RWPE2 (cell line): ENCODE results near the gene CA5A.
A peak's percentile ranks its signal among the peaks of the same experiment; 100 is the strongest.

Experiments
- ATAC-seq: fragments of 200-7000 bp; cut with Tn5 transposase; 3 replicates; pipeline ENCODE4 v1.9.1; 2021; ENCODE audit warnings: low read depth
- DNase-seq: peaks from one replicate; pipeline ENCODE4 v3.0.0-alpha.2; 2020; ENCODE audit warnings: low spot score
- H3K27ac ChIP-seq: fragments of 450-650 bp; 2 replicates; pipeline ENCODE4 v1.5.1; 2017; ENCODE audit warnings: mild to moderate bottlenecking; ENCODE audit not compliant: poor library complexity, severe bottlenecking
- H3K27me3 ChIP-seq: fragments of 250-450 bp; sonication (Bioruptor Pico); 2 replicates; pipeline ENCODE4 v1.5.1; 2021; ENCODE audit warnings: mild to moderate bottlenecking, moderate library complexity; ENCODE audit not compliant: insufficient read depth, poor library complexity, severe bottlenecking
- H3K36me3 ChIP-seq: fragments of 250-450 bp; sonication (Bioruptor Pico); 2 replicates; pipeline ENCODE4 v1.5.1; 2020; ENCODE audit warnings: low read depth, mild to moderate bottlenecking, moderate library complexity
- H3K4me1 ChIP-seq: fragments of 250-450 bp; sonication (Bioruptor Pico); 2 replicates; pipeline ENCODE4 v1.5.1; 2021; ENCODE audit warnings: mild to moderate bottlenecking, moderate library complexity; ENCODE audit not compliant: insufficient read depth, poor library complexity, severe bottlenecking
- H3K4me3 ChIP-seq: fragments of 250-450 bp; sonication (Bioruptor Pico); 2 replicates; pipeline ENCODE4 v1.5.1; 2021; ENCODE audit warnings: mild to moderate bottlenecking, moderate library complexity; ENCODE audit not compliant: severe bottlenecking
- H3K9me3 ChIP-seq: fragments of 250-450 bp; sonication (Bioruptor Pico); 2 replicates; pipeline ENCODE4 v1.5.1; 2021; ENCODE audit warnings: mild to moderate bottlenecking, moderate library complexity; ENCODE audit not compliant: severe bottlenecking
- TF ChIP-seq, protein P1 (sequence below): fragments of 450-650 bp; IDR thresholded peaks from one replicate; pipeline ENCODE4 v1.5.1; 2017; ENCODE audit warnings: mild to moderate bottlenecking, moderate library complexity; ENCODE audit not compliant: poor library complexity, severe bottlenecking

CA5A gene

DNA sequence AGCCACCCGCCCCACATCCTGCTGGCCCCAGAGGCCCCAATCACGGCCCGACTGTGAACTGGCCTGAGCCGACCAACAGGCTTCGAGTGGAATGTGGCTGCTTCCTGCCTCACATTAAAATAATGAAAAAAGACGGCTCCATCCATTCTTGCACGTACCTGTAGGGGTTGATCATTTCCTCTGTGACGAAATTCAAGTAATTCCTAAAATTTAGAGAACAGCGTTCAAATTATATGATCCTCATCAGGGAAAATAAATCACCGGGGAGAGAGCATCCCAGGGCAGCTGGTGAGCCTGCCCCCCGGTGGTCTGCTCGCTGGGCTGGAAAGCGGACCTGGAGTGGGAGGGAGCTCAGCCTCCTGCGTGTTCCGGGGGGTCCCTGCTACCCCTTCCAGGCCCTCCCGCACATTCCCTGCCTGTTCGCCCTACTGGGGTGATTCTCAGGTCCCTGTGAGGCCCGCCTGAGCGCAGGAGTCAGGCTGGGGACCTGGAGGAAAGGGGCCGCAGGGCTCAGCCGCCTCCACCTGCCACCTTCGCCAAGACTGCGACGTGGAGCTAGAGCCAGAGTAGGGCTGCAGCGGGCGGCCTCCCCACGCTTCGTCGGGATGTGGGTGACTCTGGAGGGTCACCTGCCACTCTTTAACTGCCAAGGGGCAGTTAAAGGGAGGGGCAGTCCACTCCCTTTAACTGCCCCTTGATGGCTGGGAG is 95.9 kb downstream of the CA5A start:
- no peak for DNase-seq
- no peak overlapping the region for H3K4me3 ChIP-seq
- H3K36me3 ChIP-seq = peaks cover 98% of the 10 kb centered on the region
- no peaks in the 10 kb centered on the region for H3K27me3 ChIP-seq
- H3K9me3 ChIP-seq = no peaks in the 10 kb centered on the region
- H3K27ac ChIP-seq = peak overlapping the region; percentile 65
- ATAC-seq = no peak
- TF ChIP-seq, protein P1, sequence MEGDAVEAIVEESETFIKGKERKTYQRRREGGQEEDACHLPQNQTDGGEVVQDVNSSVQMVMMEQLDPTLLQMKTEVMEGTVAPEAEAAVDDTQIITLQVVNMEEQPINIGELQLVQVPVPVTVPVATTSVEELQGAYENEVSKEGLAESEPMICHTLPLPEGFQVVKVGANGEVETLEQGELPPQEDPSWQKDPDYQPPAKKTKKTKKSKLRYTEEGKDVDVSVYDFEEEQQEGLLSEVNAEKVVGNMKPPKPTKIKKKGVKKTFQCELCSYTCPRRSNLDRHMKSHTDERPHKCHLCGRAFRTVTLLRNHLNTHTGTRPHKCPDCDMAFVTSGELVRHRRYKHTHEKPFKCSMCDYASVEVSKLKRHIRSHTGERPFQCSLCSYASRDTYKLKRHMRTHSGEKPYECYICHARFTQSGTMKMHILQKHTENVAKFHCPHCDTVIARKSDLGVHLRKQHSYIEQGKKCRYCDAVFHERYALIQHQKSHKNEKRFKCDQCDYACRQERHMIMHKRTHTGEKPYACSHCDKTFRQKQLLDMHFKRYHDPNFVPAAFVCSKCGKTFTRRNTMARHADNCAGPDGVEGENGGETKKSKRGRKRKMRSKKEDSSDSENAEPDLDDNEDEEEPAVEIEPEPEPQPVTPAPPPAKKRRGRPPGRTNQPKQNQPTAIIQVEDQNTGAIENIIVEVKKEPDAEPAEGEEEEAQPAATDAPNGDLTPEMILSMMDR = no peak
- peaks cover 27% of the 10 kb centered on the region for H3K4me1 ChIP-seq

DNA sequence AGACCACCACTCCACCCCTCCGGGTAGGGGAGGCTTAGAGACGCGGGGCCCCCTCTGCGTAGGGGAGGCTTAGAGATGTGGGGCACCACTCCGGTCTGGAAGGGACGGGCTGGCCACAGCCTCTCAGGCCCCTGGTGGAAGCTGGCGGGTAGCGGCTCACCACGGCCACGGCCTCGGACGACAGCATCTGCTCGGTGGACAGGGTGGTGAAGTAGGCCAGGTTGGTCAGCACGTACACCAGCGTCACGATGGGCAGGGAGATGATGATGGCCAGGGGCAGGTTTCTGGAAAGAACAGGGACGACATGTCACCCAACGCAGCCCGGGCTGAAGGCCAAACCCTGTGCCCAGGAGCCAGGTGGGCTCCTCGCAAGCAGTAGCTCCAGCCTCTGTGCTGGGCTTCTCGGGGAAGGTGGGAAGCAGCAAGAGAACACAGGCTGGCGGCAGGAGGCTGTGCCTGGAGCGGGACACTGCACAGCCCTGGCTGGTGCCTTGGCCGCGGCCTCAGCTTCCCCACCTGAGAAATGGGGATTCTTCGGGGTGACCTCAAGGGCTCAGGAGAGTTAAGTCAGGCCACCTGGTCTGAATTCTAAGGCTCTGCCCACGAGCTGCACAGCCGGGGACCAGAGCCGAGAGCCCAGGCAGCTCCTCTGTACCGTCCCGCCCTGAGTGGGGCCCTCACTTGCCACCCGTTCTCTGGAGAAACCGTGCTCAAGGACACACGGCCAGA is 96.6 kb downstream of the CA5A start:
- no peak overlapping the region for H3K4me3 ChIP-seq

DNA sequence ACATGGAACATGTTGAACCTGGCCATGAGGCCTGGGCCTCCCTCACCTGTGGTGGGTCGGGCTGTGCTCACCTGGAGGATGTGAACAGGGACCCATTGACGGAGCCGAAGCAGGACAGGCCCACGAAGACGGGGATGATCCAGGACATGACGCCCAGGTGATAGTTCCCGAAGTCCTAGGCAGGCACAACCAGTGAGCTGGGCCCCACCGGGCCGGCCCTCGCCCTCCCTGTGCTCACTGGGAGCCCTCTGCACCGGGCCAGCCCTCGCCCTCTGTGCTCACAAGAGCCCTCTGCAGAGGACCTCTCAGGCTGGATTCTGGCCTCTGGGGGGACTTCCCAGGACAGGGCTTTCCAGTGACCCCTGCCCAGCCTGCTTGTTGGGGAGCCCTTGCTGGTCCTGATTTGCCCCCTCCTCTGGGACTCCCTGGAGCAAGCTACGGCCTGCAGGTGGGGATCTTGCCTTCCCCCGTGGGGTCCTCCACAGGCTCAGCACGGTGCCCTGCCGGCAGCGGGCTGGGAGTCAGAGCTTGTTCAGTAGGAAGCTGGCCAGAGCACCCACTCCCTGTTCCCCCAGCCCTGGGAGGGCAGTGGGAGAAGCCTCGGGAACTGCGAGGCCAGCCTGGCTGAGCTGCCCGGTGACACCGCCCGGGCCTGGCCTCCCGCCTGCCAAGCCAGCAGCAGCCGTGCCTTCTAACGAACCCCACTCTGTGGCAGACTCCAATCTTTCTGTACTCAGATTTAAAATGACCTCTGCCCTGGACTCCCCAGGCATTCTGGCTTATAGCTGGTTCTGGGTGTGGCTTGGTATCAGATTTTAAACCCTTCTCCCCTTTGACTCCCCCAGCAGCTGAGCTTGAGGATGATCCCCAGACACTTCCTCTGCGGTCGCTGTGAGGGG is 97.4 kb downstream of the CA5A start:
- Histone ChIP-seq H3K36me3 (peaks cover 100% of the 10 kb centered on the region), H3K27me3 (no peaks in the 10 kb centered on the region), H3K4me3 (no peak overlapping the region), H3K4me1 (peaks cover 18% of the 10 kb centered on the region), H3K27ac (peak overlapping the region; percentile 65), H3K9me3 (no peaks in the 10 kb centered on the region)
- DNase-seq (no peak), ATAC-seq (no peak)
- TF ChIP-seq, protein P1 = no peak

More for the DNA sequence above, 96.6 kb downstream of the CA5A start:
- H3K27me3 ChIP-seq = no peaks in the 10 kb centered on the region
- H3K4me1 ChIP-seq = peaks cover 23% of the 10 kb centered on the region
- peaks cover 100% of the 10 kb centered on the region for H3K36me3 ChIP-seq
- TF ChIP-seq, protein P1 = no peak
- DNase-seq = no peak
- no peaks in the 10 kb centered on the region for H3K9me3 ChIP-seq
- ATAC-seq = no peak
- peak overlapping the region; percentile 65 for H3K27ac ChIP-seq
